Fibroblast of skin of right biceps (primary cell): Measurements from ENCODE around the gene APOL4.

ENCODE experiments used
- DNase-seq: peaks from one replicate; pipeline ENCODE4 v3.0.0-alpha.2; 2013

The APOL4 gene

GRCh38 chr22:36151006-36151595 is 50.5 kb downstream of the APOL4 start:
- peak; percentile 11 for DNase-seq

- peak; percentile 10 for DNase-seq
These were observed 52.2 kb downstream of the APOL4 start for GRCh38 chr22:36149441-36149840.

GRCh38 chr22:36148411-36148810 is 53.2 kb downstream of the APOL4 start:
- DNase-seq: no peak

- DNase-seq: no peak
These were observed 54.3 kb downstream of the APOL4 start for GRCh38 chr22:36147196-36147791.

DNA sequence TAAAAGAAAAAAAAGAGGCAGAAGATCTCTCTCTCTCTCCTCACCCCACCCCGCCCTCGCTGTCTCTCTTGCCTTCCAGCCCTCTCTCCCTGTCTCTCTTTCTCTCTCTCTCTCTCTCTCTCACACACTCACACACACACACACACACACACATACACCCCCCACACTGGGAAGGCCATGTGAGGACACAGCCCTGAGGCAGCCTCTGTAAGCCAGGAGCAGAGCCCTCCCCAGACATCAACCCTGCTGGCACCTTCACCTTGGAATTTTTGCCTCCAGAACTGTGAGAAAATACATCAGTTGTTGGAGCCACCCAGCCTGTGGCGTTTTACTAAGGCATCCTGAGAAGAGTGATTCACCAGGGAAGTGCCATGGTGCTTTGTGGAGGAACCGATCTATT is 55.7 kb downstream of the APOL4 start:
- DNase-seq: peak; percentile 6

DNA sequence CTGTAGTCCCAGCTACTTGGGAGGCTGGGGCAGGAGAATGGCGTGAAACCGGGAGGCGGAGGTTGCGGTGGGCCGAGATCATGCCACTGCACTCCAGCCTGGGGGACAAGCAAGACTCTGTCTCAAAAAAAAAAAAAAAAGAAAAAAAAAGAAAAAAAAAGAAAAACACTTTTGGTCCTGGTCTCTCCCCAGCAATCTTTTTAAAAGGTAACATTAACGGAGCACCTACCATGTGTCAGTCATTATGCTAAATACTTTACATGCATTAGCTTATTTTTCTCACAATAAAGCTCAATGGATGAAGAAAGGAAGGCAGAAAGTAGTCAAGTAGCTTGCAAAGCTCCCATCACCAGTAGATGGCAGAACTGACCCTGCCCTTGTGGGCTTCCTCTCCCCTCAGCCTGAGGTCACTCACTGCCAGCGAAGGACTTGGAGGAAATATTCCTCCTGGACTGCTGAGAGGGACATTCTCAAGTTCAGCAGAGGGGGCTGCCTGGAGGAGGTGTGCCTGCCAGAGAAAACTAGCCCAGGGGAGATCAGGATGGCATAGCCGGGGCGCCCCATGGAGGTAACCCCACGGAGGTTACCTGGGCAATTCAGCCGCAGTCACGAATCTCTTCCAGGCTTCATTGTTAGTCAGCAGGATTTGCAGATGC is 56.6 kb downstream of the APOL4 start:
- DNase-seq: peak; percentile 69

DNA sequence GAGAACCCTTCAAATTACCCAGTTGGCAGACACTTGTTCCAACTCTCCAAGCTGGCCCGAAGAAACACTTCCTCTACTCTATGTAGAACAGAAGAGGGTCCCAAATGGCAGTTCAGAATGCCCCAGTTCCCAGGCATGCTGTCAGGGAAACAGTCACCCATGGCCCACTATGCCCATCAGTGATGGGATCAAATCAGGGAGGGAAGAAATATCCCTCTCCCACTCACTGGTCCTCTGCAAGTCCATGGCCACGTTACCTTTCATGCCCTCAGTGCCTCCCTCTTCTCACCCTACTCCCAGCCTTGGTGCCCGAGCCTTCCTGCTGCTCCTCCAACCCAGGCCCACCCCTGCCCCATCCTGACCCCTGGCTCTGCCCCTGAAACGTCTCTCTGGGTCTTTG is 57.7 kb downstream of the APOL4 start:
- DNase-seq: no peak

DNA sequence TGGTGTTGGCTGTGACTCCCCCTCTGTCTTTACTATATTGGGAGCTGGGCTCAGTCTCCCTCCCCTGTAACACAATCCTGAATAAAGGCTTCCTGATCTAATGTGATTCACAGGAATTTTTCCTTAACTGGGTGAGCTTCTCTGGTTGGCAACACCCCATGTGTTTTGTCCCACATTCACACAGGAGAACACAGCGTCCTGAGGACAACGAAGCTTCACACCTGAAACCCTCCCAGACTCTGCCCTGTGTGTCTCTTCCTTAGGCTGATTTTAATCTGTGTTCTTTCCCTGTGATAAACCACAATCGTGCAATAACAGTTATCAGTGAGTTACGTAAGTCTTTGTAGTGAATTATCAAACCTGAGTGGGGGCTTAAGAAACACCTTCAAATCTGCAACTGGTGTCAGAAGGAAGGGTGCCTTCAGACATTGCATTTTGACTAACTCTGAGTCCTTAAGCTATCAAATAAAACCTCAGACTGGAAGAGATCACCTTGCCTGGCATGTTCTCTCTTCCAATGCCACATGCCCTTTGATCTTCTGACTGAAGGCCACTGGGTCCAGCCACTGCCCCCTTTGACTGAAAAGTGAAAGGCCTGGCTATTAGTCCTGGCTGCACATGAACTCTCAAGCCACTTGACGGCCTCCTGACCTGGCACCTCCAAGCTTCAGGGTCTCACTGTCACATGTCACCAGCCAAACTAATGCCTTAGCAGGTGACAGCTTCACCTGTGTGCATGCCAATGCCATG is 58.4 kb downstream of the APOL4 start:
- no peak for DNase-seq

GRCh38 chr22:36141481-36141880 is 60.1 kb downstream of the APOL4 start:
- DNase-seq: no peak
